Tibial nerve (tissue), 4 donors: ENCODE measurements around the gene NTNG2.

ENCODE experiments used
- CTCF ChIP-seq, 5 experiments: fragments of 200-600 bp in 3 of 5; fragments of 450-650 bp in 2 of 5; sonication (generic) in 3 of 5; IDR thresholded peaks; one replicate each; pipeline ENCODE4 v1.5.1; 2016 to 2019; ENCODE audit warnings: antibody characterized with exemption in 5 of 5, mild to moderate bottlenecking in 3 of 5, moderate library complexity in 2 of 5
- EP300 ChIP-seq, 2 donors: sonication (generic); formaldehyde crosslinking; IDR thresholded peaks; one replicate each; pipeline ENCODE4 v1.6.1; 2017; ENCODE audit warnings: antibody characterized with exemption in 2 of 2, mild to moderate bottlenecking in 1 of 2
- POLR2A ChIP-seq, 2 donors: fragments of 450-650 bp; IDR thresholded peaks; one replicate each; pipeline ENCODE4 v1.6.1; 2017; ENCODE audit warnings: antibody characterized with exemption in 2 of 2, mild to moderate bottlenecking in 2 of 2, moderate library complexity in 2 of 2

DNA sequence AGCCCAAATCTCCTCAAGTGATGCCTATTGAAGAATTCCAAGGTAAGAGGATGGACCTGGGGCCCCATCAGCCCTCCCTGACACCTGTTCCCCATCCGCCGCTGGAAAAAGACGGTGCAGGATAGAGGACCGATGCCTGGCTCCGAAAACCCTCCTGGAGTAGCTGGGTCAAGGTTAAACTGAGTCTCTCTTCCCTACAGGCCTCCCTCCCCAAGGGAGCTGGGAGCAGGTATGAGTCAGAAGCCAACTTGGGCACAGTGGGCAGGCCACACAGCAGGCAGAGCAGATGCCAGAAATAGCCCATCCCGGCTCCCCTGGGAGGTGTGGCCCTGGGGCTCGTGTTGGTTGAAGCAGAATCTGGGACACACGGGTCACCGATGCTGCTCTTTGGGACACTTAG is 75.6 kb downstream of the NTNG2 start:
- TF ChIP-seq CTCF (IDR thresholded peaks at IDR 0.05) (no peak), POLR2A (IDR thresholded peaks at IDR 0.05) (no peak), EP300 (IDR thresholded peaks at IDR 0.05) (no peak)
